Suppressor macrophage (primary cell): ENCODE results near the gene MYO7A.

Source experiments
- DNase-seq, 4 experiments: peaks; one replicate each; pipeline ENCODE4 v3.0.0-alpha.2; 2020 to 2022

Gene MYO7A

DNA sequence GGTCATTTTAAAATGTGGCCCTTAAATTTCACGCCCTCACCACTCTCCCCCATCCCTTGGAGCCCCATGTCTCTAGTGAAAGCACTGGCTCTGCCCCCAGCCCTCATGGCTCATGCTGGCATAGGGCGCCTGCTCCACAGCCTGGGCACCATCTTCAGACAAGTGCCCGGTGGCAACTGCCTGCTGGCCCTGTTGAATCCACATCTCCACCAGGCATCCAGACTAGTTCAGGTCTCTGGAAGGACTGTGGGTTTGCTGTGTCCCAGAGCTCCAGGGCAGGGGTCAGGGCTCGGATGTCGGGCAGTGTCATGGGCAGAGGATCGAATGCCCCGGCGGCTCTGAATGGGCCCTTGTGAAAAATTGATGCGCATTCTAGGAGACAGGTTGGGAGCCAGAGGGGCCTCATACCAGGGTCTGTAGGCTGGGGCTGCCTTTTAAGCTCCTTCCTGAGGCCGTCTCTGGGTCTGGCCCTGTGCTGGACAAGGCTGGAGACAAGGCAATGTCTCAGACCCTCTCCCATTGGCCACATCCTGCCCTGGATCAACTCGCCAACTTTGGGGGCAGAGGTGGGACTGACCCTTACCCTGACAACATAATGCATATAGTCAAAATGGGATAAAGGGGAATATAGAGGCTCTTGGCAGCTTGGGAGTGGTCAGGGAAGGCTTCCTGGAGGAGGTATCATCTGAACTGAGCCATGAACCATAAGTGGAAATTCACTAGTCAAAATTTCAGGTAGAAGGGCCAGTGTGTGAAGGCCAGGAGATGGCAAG is 1.2 kb downstream of the MYO7A start:
- no peak for DNase-seq

DNA sequence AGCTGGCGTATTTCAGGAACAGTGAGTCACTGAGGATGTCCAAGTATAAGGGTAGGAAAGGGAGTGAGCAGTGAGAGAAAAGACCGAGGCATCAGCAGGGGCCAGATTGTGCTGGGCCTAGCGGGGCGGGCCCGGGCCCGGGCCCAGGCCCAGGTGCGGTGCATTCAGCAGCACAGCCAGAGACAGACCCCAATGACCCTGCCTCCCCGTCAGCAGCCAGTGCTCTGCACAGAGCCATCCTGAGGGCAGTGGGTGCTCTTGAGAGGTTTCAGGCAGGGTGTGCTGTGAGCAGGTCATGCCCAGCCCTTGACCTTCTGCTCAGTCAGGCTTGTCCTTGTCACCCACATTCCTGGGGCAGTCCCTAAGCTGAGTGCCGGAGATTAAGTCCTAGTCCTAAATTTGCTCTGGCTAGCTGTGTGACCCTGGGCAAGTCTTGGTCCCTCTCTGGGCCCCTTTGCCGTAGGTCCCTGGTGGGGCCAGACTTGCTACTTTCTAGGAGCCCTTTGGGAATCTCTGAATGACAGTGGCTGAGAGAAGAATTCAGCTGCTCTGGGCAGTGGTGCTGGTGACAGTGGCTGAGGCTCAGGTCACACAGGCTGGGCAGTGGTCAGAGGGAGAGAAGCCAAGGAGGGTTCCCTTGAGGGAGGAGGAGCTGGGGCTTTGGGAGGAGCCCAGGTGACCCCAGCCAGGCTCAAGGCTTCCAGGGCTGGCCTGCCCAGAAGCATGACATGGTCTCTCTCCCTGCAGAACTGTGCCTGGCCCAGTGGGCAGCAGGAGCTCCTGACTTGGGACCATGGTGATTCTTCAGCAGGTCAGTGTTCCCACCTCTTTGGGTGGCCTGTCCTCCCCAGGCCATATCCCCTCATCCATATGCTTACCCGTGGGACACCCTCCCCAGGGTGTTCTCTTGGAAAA is 2.1 kb downstream of the MYO7A start:
- DNase-seq, result no peak

DNA sequence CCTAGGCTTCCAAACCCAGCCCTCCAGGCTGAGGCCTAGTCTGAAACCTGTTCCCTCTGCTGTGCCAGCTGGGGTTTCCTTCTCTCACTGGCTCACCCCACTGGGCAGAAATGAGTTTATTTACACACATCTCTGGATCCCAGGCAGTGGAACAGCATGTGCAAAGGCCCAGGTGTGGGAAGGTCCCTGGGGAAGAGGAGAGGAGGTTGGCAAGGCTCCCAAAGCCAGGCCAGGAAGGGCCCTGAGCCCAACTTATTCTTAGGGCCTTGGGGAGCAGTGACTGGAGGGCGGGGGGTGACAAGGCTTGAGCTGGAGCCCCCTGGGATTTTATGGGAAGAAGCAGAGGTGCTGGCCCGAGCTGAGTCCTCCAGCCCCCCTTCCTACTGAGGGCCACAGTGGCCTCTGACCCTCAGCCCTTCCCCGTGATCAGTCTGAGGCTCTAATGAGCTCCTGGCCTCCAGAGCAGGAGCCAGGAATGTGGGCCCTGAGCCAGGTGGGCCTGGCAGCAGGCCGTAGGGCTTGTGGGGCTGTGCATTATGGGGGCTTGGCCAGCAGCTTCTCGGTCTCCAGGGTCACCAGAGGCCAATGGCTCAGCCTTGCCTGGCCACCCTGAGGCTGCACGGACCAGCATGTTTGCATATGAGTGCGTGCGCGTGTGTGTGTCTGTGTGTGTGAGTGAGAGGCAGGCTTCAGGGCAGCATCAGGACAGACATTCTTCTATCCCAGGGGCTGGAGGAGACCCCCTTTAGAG is 2.9 kb downstream of the MYO7A start:
- DNase-seq, result no peak

DNA sequence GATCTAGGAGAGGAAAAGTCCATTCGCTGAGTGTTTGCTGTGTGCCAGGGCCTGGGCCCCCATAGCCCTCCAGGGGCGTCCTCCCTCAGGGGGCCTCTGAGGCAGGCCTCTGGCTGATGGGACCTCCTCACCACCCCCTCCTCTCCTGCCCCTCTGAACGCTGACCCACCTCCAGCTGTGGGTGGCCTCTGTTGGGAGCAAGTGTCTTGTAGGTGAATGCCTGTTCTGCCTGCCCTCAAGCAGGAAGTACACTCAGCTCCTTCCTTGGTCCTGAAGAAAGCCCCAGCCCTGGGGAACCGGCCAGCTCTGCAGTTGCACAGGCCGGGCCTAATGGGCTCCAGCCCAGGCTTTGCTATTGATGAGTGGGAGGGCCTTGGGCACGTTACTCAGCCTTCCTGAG is 3.5 kb downstream of the MYO7A start:
- DNase-seq, result no peak

DNA sequence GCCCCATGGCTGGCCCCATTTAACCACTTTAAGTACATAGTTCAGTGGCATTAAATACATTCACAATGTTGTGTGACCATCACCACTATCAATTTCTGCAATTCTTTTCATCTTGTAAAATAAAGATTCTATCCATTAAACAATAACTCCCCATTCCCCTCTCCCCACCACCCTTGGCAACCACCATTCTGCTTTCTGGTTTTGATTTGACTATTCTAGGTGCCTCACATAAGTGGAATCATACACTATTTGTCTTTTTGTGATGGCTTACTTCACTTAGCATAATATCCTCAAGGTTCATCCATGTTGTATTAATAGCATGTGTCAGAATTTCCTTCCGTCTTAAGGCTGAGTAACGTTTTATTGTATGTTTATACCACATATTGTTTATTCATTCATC is 7.0 kb downstream of the MYO7A start:
- no peak for DNase-seq

DNA sequence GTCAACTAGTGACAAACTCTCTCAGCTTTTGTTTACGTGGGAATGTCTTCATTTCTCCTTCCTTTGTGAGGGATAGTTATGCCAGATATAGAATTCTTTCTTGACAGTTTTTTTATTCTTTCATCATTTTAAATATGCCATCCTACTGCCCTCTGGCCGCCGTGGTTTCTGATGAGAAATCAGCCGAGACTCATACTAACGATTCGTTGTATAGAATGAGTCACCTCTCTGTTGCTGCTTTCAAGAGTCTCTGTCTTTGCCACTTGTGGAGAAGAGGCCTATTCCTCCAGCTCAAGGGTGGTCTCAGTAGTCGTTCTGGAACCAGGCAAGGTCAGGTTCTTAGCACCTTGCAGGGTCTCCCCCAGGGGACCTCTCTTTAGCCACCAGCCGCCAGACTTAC is 8.0 kb downstream of the MYO7A start:
- DNase-seq, result no peak

DNA sequence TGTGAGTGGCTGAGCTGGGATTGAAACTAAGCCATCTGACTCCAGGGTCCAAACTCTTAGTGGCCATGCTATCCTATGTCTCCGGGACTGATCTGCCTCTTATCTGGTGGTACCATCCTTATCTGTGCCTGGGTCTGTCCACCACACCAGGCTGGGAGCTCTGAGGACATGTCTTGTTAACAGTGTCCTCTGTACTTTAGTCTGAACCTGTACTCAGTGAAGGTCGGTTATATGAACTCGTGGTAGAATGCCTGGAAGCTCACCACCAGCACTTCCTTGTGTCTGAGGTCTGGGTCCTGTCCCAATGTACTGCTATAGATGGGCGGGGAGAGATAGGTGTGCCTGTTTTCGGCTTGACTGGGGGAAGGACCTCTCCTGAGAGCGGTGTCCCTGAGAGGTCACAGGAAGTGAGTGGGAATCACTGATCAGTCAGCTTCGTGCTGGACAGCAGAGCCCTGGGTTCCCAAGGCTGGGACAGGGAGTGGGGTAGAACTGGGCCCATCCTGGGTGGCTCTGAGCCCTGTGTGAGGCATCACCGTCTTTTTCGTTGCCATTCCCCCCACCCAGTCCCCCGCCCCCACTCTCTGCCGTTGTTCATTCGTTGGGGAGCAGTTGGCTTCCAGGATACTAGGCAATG is 8.9 kb downstream of the MYO7A start:
- DNase-seq, result no peak

DNA sequence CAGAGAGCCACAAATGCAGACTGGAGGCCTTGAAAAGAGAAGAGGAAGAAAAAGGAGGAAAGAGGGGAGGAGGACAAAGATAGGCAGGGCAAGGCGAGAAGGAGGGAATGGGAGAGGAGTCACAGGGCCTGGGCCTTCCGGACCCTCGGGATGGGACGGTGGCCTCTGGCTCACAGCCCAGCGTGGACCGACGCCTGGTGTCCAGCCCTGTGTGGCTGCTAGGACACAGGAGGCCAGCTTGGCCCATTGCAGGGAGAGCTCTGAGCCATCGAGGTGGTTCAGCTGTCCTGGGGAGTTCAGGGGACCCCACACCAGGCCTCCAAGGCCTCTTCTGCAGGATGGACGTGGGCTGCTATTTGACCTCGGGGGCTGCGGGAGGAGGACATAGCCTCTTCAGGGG is 9.4 kb downstream of the MYO7A start:
- no peak for DNase-seq

DNA sequence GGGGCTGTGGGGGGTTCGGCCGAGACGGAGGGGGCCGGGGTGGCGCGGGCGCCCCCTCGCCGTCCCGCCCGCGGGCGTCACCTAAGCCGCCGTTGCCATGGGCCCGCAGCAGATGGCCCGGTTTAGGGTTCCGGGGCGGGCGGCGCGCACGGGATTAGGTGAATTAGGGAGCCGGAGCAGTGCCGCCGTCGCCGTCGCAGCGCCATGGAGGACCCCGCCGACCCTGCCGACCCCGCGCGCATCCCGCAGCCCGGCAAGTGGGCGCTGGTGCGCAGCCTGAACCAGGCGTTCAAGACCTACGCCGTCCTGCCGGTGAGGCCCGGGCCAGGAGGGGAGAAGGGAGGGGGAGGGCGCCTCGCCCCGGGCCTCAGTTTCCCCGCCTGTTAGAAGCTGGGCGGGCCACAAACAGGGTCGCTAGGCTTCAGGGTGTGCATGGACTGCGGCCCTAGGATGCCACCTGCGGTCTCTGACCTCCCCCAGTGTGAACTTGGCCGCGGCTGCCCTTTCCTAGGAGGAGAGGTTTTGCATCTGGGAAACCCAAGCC is 10.1 kb downstream of the MYO7A start:
- DNase-seq, result no peak

DNA sequence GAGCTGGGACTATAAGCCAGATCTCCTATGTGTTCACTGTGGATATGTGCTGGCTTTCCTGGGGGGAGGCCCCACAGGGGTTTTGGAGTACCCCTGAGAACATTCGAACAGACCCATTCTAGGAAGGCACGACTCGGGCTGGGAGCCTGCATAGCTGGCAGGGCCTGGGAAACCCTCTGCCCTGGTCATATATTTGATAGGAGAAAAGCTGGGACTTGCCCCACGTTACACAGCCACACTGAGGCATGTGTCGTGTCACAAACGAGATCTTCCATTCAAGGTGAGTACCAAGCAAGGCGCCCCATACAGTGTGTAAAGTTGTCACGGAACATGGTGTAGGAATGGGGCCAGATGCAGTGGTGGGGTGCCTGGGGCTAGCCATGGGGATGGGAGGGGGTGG is 11.2 kb downstream of the MYO7A start:
- DNase-seq, result no peak

DNA sequence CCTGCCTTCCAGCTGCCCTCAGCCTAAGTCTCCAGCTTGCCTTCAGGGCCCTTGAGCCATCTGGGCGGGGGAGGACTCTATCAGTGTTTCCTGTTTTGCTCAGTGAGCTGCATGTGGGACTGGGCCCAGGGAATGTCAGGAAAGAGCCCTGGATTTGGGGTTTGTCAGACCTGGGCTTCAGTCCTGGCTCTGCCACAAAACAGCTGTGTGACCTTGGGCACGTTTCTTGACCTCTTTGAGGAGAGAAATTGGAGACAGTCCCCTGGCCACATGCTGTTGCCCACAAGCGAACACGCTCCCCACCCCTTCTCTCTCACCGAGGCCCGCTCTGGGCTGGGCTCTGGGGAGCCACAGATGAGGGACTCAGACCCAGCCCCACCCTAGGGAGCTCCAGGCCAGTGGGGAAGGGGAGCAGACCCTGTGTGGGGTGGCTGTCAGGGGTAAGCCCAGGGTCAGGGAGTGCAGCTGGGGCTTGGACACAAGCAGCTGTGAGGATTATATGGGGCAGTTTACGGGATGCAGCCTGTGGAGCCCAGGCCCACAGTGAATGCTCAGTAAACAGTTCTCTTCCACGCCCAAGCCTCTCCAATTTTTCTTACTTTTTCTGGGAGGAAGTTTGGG is 12.3 kb downstream of the MYO7A start:
- no peak for DNase-seq

DNA sequence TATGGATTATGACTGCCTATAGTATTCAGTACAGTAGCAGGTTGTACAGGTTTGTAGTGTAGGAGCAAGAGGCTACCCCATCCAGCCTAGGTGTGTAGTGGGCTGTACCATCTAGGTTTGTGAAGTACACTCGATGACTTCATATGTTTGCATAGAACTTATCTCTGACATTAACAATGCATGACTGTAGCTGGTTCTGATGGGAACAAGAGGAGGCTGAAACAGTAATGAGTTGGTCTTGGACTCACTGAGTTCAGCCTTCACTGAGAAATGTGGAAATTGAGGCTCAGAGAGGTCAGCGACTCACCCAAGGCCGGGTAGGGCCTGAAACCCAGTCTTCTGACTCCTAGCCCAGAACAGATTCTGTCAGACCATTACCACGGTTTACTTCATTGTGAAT is 13.0 kb downstream of the MYO7A start:
- DNase-seq, result no peak

DNA sequence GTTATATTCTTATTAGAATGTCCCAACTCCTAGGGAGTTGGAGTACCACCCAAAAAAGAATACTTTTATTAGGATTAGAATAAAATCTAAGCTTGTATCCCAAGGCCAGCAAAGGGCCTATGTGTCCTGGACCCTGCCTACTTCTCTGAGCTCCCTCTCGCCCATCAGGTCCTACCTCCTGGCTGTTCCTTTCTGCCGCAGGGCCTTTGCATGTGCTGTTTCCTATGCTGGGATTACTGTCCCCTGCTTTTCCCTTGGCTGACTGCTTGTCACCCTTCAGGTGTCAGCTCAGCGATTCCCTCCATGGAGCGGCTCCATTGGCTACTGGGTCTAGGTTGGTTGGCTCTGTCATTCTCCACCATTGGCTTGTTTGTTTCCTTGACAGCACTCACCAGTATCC is 13.4 kb downstream of the MYO7A start:
- no peak for DNase-seq

DNA sequence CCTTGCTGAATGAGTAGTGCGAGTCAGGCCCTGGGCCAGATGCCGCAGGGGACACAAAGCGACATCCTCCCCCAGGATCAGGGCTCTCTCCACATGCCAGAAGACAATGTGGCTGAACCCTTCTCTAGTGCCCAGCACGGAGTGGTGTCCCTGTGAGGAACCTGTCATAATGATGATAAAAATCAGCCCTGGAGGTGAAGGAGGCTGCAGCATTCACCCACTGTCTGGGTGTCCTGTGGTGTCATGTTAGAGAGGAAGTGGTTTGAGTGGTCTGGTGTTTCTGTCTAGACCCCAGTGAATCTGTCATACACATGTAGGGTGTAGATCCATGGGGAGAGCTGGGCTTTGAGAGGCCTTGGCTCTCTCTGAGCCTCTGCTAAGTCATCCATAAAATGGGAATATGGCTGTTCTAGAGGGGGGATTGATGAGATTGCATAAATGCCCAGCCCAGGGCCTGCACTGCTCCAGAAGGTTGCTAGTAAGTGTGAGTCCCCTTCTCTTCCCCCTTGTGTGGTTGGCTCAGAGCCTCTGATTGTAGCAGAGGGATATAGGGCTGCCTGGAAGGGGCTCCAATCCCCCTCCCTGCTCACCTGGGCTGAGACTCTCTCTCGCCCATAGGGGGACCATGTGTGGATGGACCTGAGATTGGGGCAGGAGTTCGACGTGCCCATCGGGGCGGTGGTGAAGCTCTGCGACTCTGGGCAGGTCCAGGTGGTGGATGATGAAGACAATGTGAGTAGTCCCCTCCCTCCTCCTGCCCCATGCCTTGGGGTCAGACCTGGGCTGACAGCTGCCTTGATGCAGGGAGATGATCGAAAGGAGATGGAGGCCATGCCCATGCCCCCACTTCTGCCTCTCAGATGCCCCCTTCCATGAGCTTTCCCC is 14.3 kb downstream of the MYO7A start:
- no peak for DNase-seq

DNA sequence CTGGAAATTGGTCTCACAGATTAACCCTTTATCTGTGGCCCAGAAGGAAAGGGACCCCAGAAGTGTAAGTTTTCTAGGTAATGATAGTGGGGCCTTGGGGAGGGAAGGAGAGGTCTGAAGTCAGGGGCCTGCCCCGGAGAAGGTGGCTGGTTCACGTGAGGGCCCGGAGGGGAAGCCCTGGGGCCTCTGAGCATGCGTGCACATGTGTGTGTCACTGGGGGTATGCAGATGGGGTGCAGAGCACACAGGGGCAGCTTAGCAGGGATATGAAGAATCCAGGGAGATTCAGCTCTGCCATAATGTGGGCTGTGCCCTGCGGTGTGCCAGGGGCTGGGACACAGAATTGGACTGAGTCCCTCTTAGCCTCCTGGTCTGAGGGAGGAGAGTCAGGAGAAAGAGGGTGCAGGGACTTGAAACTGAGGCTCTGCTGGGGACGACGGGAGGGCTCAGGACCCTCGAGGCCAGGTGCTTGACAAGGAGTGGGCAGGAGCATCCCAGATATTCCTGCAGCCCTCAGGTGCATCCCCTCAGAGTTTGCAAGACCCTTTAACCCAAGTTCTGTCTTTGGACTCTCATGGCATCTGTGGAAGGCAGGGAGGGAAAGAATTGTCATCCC is 15.5 kb downstream of the MYO7A start:
- DNase-seq, result no peak

DNA sequence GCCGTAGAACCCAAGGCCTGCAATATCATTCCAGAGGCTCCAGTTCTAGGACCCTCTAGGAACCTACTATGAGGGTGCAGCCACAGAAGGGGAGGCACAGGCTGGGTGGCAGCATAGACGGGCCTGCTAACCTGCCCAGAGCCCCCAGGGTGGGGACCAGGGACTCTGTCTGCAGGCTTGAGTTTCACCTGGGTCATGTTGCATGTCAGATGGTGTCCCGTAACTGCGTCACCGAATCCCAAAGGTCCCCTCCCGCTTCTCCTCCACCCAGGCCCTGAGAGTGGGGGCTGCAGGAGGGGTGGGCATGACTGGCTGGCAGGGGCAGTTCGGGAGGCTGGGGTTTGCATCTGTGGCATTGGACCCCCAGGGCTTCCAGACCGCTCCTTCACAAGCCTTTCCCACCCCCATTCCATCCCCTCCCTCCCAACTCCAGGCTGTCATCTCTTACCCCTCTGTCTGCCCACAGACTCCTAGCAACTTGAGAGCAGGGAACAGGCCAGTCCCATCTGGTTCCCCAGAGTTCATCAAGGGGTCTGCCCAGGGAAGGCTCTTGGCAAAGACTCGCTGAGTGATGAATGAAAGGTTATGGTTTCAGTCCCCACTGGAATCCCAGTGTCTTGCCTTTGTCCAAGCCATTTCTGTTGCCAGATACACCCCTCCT is 16.3 kb downstream of the MYO7A start:
- no peak for DNase-seq

DNA sequence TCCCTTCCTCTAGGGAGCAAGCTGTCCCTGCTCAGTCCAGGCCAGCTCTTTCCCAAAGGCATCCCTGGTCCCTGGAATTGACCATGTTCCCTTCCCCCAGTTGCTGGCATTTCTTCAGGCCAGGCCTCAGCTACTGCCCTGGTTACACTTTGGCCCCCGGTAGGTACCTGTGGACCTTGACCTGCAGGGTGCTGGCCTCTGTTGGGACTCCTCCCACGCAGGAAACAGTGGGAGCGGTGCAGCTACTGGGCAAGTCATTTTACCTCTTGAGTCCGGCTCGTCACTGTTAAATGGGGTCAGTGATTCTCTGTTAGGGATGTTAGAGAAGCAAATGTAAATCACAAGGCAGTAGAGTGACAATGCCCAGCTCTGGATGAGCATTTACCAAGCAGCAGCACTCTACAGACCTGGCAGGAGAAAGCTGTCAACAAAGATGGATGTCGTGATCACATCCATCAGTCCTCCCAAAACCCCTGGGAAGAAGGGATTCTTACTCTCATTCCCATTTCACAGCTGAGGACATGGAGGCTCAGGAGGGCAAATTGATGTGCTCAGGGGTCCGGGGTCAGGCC is 16.9 kb downstream of the MYO7A start:
- no peak for DNase-seq

DNA sequence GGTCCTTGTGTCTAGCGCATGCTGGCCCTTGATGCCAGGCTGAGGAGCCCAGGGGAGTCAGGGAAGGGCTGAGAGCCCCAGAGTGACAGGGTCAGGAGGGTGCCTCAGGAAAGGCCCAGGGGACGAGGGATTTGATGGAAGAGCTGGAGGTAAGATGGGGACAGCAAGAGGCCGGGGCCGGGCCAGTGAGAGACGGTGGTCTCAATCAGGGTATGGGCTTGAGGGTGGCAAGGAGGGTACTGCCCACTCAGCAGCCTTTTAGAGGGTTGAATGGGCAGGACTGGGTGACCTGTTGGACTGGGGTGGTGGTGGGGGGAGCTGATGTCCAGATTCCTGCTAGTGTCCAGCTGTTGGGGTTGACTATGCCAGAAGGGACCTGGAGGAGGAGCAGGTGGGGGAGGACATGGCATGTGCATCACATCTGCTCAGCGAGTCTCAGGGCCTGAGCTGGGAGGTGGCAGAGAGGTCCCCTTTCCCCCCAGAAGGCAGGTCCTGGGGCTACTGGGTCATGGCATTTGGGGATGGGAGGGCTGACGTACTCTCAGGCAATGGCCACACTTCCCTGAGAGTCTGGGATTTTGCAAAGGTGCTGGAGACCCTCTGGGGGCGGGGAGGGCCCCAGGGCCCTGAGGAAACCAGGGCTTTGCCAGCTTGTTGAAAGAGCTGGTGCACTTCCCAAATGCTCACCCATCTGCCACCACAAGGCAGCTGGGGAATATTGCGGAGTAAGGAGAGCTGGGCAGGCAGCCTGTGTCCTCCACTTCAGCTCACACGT is 18.4 kb downstream of the MYO7A start:
- no peak for DNase-seq

DNA sequence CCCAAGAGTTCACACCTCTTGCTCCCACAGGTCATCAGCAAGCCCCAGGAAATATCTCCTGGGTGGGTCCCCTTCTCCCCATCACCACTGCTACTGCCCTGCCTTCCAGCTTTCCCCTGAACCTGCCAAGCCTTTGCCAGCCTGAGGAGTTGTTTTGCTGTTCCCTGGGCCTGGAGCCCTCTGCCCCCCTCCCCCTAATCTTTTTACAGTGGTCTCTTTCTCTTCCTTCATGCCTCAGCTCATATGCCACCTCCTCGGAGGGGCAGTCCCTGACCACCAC is 18.9 kb downstream of the MYO7A start:
- no peak for DNase-seq
